Measurements from ENCODE around the gene RPH3AL.
A peak's percentile ranks its signal among the peaks of the same experiment; 100 is the strongest.

- TF ChIP-seq SIRT6 (IDR thresholded peaks at IDR 0.05; ENCODE audit: low read length) = no peak
- no peak for TF ChIP-seq SP1 (IDR thresholded peaks at IDR 0.05; ENCODE audit: low read depth, low read length)
- TF ChIP-seq POLR2A (IDR thresholded peaks at IDR 0.05; ENCODE audit: control extremely low read depth in 1 of 2, low read depth in 2 of 2, low read length in 2 of 2) = no peak
- TF ChIP-seq EZH2 (IDR thresholded peaks at IDR 0.05; ENCODE audit: low read depth, low read length, severe bottlenecking) = no peak
- TF ChIP-seq PHF8 (conservative IDR thresholded peaks at IDR 0.05; ENCODE audit: low read depth, low read length) = no peak
- TF ChIP-seq USF2 (IDR thresholded peaks at IDR 0.05; ENCODE audit: low read length) = peak; percentile 38; the same call in 1 of the 2 replicates
- no peak for TF ChIP-seq EGR1 (IDR thresholded peaks at IDR 0.05; ENCODE audit: borderline replicate concordance, low read depth, low read length)
- TF ChIP-seq CTCF (IDR thresholded peaks at IDR 0.05; ENCODE audit: control extremely low read depth in 1 of 3, insufficient read depth in 1 of 3, low read depth in 1 of 3, low read length in 3 of 3) = no peak
- no peak for TF ChIP-seq POLR2AphosphoS5 (IDR thresholded peaks at IDR 0.05; ENCODE audit: low read depth, low read length)
- TF ChIP-seq SRF (IDR thresholded peaks at IDR 0.05; ENCODE audit: low read depth, low read length) = no peak
Measured at GRCh38 chr17:383771-384621, 31.4 kb upstream of the RPH3AL start.

Data from H1 (cell line).